A673 (cell line): Measurements from ENCODE around the gene C2orf81. TPM values are rescaled to one million over a fixed set of nuclear protein-coding genes. Genes with fewer than 3 reads are reported as not detected.
A peak's percentile ranks its signal among the peaks of the same experiment; 100 is the strongest.

Experiments
- BruUV-seq: library from RNA; stranded (reverse); fragments of 400-500 nt; replicated peaks from 2 replicates; lab custom pipeline; 2021; lab: Mats Ljungman, UMichigan
- CTCF ChIA-PET: fragments of 300-600 bp; sonication (Branson Sonifier 250); formaldehyde crosslinking; loops from one replicate; lab custom pipeline; 2022; ENCODE audit warnings: antibody characterized with exemption; lab: Charles Lee
- POLR2A ChIA-PET: fragments of 300-600 bp; sonication (Branson Sonifier 250); formaldehyde crosslinking; loops from one replicate; lab custom pipeline; 2022; ENCODE audit warnings: antibody characterized with exemption; ENCODE audit not compliant: low non-redundant PET; lab: Charles Lee
- DNase-seq: peaks from one replicate; pipeline ENCODE4 v3.0.0-alpha.2; 2015; ENCODE audit warnings: low spot score
- H3K27ac ChIP-seq: fragments of 200-600 bp; sonication (generic); 2 replicates; pipeline ENCODE4 v1.5.1; 2016; ENCODE audit warnings: mixed run types, low read depth, mild to moderate bottlenecking, mixed read lengths, antibody characterized with exemption, low read length; ENCODE audit not compliant: poor library complexity, severe bottlenecking
- H3K27me3 ChIP-seq: fragments of 200-600 bp; sonication (generic); replicated peaks from 2 replicates; pipeline ENCODE4 v1.6.1; 2017; ENCODE audit warnings: mixed run types, low read depth, mild to moderate bottlenecking, mixed read lengths, antibody characterized with exemption, low read length; ENCODE audit not compliant: insufficient read depth, poor library complexity
- H3K36me3 ChIP-seq: fragments of 200-600 bp; sonication (generic); 2 replicates; pipeline ENCODE4 v1.6.1; 2016; ENCODE audit warnings: mixed run types, mild to moderate bottlenecking, mixed read lengths, antibody characterized with exemption, low read length; ENCODE audit not compliant: insufficient read depth, poor library complexity, severe bottlenecking
- H3K4me1 ChIP-seq: fragments of 200-600 bp; sonication (generic); 2 replicates; pipeline ENCODE4 v1.6.1; 2017; ENCODE audit warnings: mixed run types, mild to moderate bottlenecking, mixed read lengths, antibody characterized with exemption, low read length; ENCODE audit not compliant: insufficient read depth, poor library complexity, severe bottlenecking
- H3K4me3 ChIP-seq: fragments of 200-600 bp; sonication (generic); 2 replicates; pipeline ENCODE4 v1.5.1; 2016; ENCODE audit warnings: low read depth, mixed run types, mild to moderate bottlenecking, mixed read lengths, low read length; ENCODE audit not compliant: poor library complexity, severe bottlenecking
- H3K9me3 ChIP-seq: fragments of 200-600 bp; sonication (generic); 2 replicates; pipeline ENCODE4 v1.6.1; 2016; ENCODE audit warnings: mixed run types, low read depth, mild to moderate bottlenecking, mixed read lengths, antibody characterized with exemption, low read length; ENCODE audit not compliant: poor library complexity, severe bottlenecking
- CTCF ChIP-seq: fragments of 300-800, 200-600 bp; sonication (generic); conservative IDR thresholded peaks from 2 replicates; pipeline ENCODE4 v1.5.1; 2017; ENCODE audit warnings: low read depth, mild to moderate bottlenecking, antibody characterized with exemption, low read length, moderate library complexity, mixed read lengths
- EZH2 ChIP-seq: fragments of 200-600 bp; sonication (generic); IDR thresholded peaks from 2 replicates; pipeline ENCODE4 v1.6.1; 2017; ENCODE audit warnings: borderline replicate concordance, low read depth, mild to moderate bottlenecking, mixed read lengths, antibody characterized with exemption, low read length; ENCODE audit not compliant: poor library complexity, severe bottlenecking
- intact Hi-C: fragments of 100-400 bp; cut with micrococcal nuclease; formaldehyde crosslinking; loops from one replicate; pipeline ENCODE4 v1.10.0; 2022; ENCODE audit not compliant: unreplicated experiment
- total RNA-seq: library from RNA; stranded (reverse); gene quantifications from 2 replicates; pipeline ENCODE4 v1.2.3, GENCODE V29; 2021

C2orf81 gene
- total RNA-seq, 1 experiment from 2014 or later = 1.9 TPM

- POLR2A ChIA-PET = no interaction called here
- no peak for DNase-seq
- Histone ChIP-seq H3K4me3 (no peak overlapping the region), H3K27ac (peak overlapping the region; percentile 80), H3K4me1 (peaks cover 51% of the 10 kb centered on the region), H3K36me3 (no peaks in the 10 kb centered on the region), H3K27me3 (no peaks in the 10 kb centered on the region), H3K9me3 (no peaks in the 10 kb centered on the region)
- TF ChIP-seq EZH2 = no peak
- no peak for TF ChIP-seq CTCF
- BruUV-seq = no TSS peak
- CTCF ChIA-PET = no interaction called here
- intact Hi-C loops = no loop called here
Measured at GRCh38 chr2:74441170-74441689, 19.8 kb upstream of the C2orf81 start.

DNA sequence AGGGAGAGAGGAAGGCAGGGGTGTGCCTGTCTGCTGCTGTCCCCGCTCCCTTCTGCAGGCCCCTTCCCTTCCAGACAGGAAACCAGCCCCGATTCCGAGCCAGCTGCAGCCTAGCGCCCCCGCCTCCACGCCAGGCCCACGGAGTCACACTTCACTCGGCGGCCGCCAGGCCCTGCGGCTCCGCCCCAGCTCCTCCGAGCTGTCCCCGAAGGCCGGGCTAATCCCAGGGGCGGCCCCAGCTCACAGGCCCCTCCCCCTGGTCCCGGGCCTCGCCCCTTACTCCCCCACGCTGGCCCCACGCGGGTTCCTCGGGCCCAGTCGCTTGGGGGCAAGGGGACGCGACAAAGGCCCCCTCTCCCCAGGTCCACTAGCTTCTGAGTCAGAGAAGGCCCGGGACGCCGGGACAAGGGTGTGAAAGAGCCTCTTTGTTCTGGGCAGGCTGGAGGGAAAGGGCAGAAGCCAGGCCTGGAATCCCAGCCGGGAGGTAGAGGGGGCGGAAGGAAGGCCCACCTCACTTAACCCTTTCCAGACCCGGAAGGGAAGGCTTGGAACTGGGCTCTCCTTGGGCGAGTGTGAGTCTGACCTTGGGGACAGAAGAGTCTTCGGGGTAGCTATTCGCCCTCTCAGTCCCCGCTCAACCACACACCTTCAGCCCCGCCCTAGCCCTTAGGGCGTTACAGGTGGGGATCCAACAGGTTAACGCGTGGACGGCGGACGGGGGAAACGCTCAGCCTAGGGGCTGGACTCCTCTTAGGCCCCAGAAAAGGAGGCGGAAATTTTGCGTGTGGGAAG lies 19.2 kb upstream of the C2orf81 start:
- no peaks in the 10 kb centered on the region for H3K9me3 ChIP-seq
- ChIA-PET POLR2A (interaction anchor here (0.7 kb wide), 1 partner anchor 14 kb away, joined by 4 read pairs; the partner anchor contains the start of gene INO80B), CTCF (interaction anchor here (0.6 to 1.3 kb wide), 3 partner anchors 8 to 49 kb away, joined by 3 to 4 read pairs (median 3); no protein-coding TSS in a partner anchor)
- BruUV-seq = no TSS peak
- peak overlapping the region; percentile 80 for H3K27ac ChIP-seq
- intact Hi-C loops = no loop called here
- peak; percentile 90 for DNase-seq
- TF ChIP-seq EZH2 (no peak), CTCF (0 out of 2 replicates have a peak, but pooled peaks have one; percentile 32)
- no peaks in the 10 kb centered on the region for H3K27me3 ChIP-seq
- H3K36me3 ChIP-seq = no peaks in the 10 kb centered on the region
- H3K4me1 ChIP-seq = peaks cover 51% of the 10 kb centered on the region
- H3K4me3 ChIP-seq = peak overlapping the region; percentile 65

- TF ChIP-seq CTCF = no peak
- TF ChIP-seq EZH2 = no peak
- BruUV-seq = no TSS peak
Measured at GRCh38 chr2:74439803-74440377, 18.5 kb upstream of the C2orf81 start.

More at GRCh38 chr2:74439803-74440377, 18.5 kb upstream of the C2orf81 start:
- ChIA-PET POLR2A (interaction anchor here (0.7 kb wide), 1 partner anchor 15 kb away, joined by 4 read pairs; the partner anchor contains the start of gene INO80B), CTCF (interaction anchor here (0.6 to 1.3 kb wide), 3 partner anchors 8 to 48 kb away, joined by 3 to 4 read pairs (median 3); no protein-coding TSS in a partner anchor)
- intact Hi-C loops = no loop called here
- Histone ChIP-seq H3K9me3 (no peaks in the 10 kb centered on the region), H3K36me3 (no peaks in the 10 kb centered on the region), H3K4me1 (peaks cover 51% of the 10 kb centered on the region), H3K27ac (peak overlapping the region; percentile 80), H3K4me3 (peak overlapping the region; percentile 65), H3K27me3 (no peaks in the 10 kb centered on the region)
- no peak for DNase-seq
